IMR-90 (cell line): ENCODE data around the gene SCAMP1. TPM values are rescaled to one million over a fixed set of nuclear protein-coding genes. Genes with fewer than 3 reads are reported as not detected.

Experiments used
- ATAC-seq: fragments of 200-7000 bp; cut with Tn5 transposase; 2 replicates; pipeline ENCODE4 v1.9.1; 2020; ENCODE audit warnings: low read depth, mild to moderate bottlenecking, moderate library complexity
- BruUV-seq: library from RNA; stranded (reverse); fragments of 400-500 nt; replicated peaks from 2 replicates; lab custom pipeline; 2021; lab: Mats Ljungman, UMichigan
- CTCF ChIA-PET: fragments of 300-600 bp; formaldehyde crosslinking; extraction: SDS; loops from one replicate; lab custom pipeline; 2021; ENCODE audit warnings: antibody characterized with exemption; lab: Yijun Ruan, JAX
- POLR2A ChIA-PET: fragments of 300-600 bp; sonication (Branson Sonifier 250); formaldehyde crosslinking; loops from one replicate; lab custom pipeline; 2022; ENCODE audit warnings: antibody characterized with exemption; ENCODE audit not compliant: unreplicated experiment; lab: Charles Lee
- DNase-seq: peaks from one replicate; pipeline ENCODE4 v3.0.0; 2013
- H2AFZ ChIP-seq: replicated peaks from 2 replicates; pipeline ENCODE3; 2013; ENCODE audit warnings: low read length, mild to moderate bottlenecking; ENCODE audit not compliant: poor library complexity
- H2AK5ac ChIP-seq: 2 replicates; pipeline ENCODE4 v1.6.1; 2013; ENCODE audit warnings: low read depth, low read length, inconsistent platforms
- H2AK9ac ChIP-seq: replicated peaks from 2 replicates; pipeline ENCODE3; 2013; ENCODE audit warnings: mild to moderate bottlenecking, low read depth, low read length, moderate library complexity; ENCODE audit not compliant: poor library complexity
- H2BK120ac ChIP-seq: 2 replicates; pipeline ENCODE4 v1.6.1; 2013; ENCODE audit warnings: low read depth, low read length, inconsistent platforms
- H2BK15ac ChIP-seq: 3 replicates; pipeline ENCODE4 v1.6.1; 2013; ENCODE audit warnings: low read depth, low read length, inconsistent platforms
- H2BK20ac ChIP-seq: 2 replicates; pipeline ENCODE4 v1.6.1; 2013; ENCODE audit warnings: low read depth, mild to moderate bottlenecking, inconsistent platforms, low read length, moderate library complexity
- H2BK5ac ChIP-seq: 2 replicates; pipeline ENCODE4 v1.6.1; 2013; ENCODE audit warnings: mild to moderate bottlenecking, low read depth, low read length, inconsistent platforms; ENCODE audit not compliant: poor library complexity, severe bottlenecking
- H3K14ac ChIP-seq: replicated peaks from 2 replicates; pipeline ENCODE4 v1.6.1; 2013; ENCODE audit warnings: low read depth, low read length, inconsistent platforms
- H3K18ac ChIP-seq: 2 replicates; pipeline ENCODE4 v1.6.1; 2013; ENCODE audit warnings: low read depth, low read length, control low read depth
- H3K23ac ChIP-seq: 2 replicates; pipeline ENCODE4 v1.6.1; 2013; ENCODE audit warnings: low read depth, low read length, inconsistent platforms
- H3K27ac ChIP-seq: 2 replicates; pipeline ENCODE4 v1.5.1; 2013; ENCODE audit warnings: mild to moderate bottlenecking, control low read depth, low read length; ENCODE audit not compliant: insufficient read depth
- H3K27me3 ChIP-seq: 2 replicates; pipeline ENCODE4 v1.6.1; 2013; ENCODE audit warnings: low read length; ENCODE audit not compliant: control insufficient read depth, insufficient read depth
- H3K36me3 ChIP-seq: 2 replicates; pipeline ENCODE4 v1.6.1; 2013; ENCODE audit warnings: low read length, mixed read lengths; ENCODE audit not compliant: control insufficient read depth, insufficient read depth
- H3K4ac ChIP-seq: 2 replicates; pipeline ENCODE4 v1.6.1; 2013; ENCODE audit warnings: low read depth, low read length, inconsistent platforms
- H3K4me1 ChIP-seq: 2 replicates; pipeline ENCODE4 v1.6.1; 2013; ENCODE audit warnings: low read length, mixed read lengths; ENCODE audit not compliant: control insufficient read depth, insufficient read depth
- H3K4me2 ChIP-seq: 2 replicates; pipeline ENCODE4 v1.6.1; 2013; ENCODE audit warnings: low read depth, mild to moderate bottlenecking, control low read depth, low read length, moderate library complexity
- H3K4me3 ChIP-seq: 2 replicates; pipeline ENCODE4 v1.5.1; 2013; ENCODE audit warnings: low read depth, mild to moderate bottlenecking, control low read depth, low read length, moderate library complexity; ENCODE audit not compliant: insufficient read depth
- H3K56ac ChIP-seq: 2 replicates; pipeline ENCODE4 v1.6.1; 2013; ENCODE audit warnings: low read length, inconsistent platforms; ENCODE audit not compliant: insufficient read depth; ENCODE audit errors: extremely low read depth
- H3K79me1 ChIP-seq, 2 experiments: 2 replicates each; pipeline ENCODE4 v1.6.1; 2013; ENCODE audit warnings: low read length in 2 of 2, inconsistent platforms in 1 of 2, low read depth in 1 of 2
- H3K9ac ChIP-seq: 2 replicates; pipeline ENCODE4 v1.6.1; 2013; ENCODE audit warnings: low read depth, low read length, control low read depth
- H3K9me1 ChIP-seq: 2 replicates; pipeline ENCODE4 v1.6.1; 2013; ENCODE audit warnings: low read length, inconsistent platforms; ENCODE audit not compliant: insufficient read depth
- H3K9me3 ChIP-seq: 2 replicates; pipeline ENCODE4 v1.6.1; 2013; ENCODE audit warnings: low read length; ENCODE audit not compliant: control insufficient read depth, insufficient read depth
- H4K20me1 ChIP-seq: 2 replicates; pipeline ENCODE4 v1.6.1; 2013; ENCODE audit warnings: low read length, inconsistent platforms; ENCODE audit not compliant: insufficient read depth
- H4K5ac ChIP-seq: 2 replicates; pipeline ENCODE4 v1.6.1; 2013; ENCODE audit warnings: mild to moderate bottlenecking, low read depth, low read length, control low read depth
- H4K8ac ChIP-seq, 2 experiments: 2 replicates each; pipeline ENCODE4 v1.6.1; 2013; ENCODE audit warnings: low read depth in 2 of 2, low read length in 2 of 2, control low read depth in 1 of 2, inconsistent platforms in 1 of 2
- H4K91ac ChIP-seq: 2 replicates; pipeline ENCODE4 v1.6.1; 2013; ENCODE audit warnings: low read depth, low read length, inconsistent platforms; ENCODE audit not compliant: insufficient read depth
- CTCF ChIP-seq: conservative IDR thresholded peaks from 2 replicates; pipeline ENCODE4 v1.5.1; 2012; ENCODE audit warnings: mild to moderate bottlenecking, low read depth, low read length, improper control_type of control experiment
- WGBS, 2 experiments: methylation state at CpG; one replicate each; pipeline versions ENCODE4 v1.1.5 to v1.1.7; 2013; ENCODE audit warnings: missing lambda C conversion rate in 2 of 2; ENCODE audit not compliant: insufficient read length in 1 of 2; ENCODE audit errors: extremely low coverage in 2 of 2; 5-methylcytosine and 5-hydroxymethylcytosine counted together
- dilution Hi-C: fragments of 300-500 bp; cut with HindIII; formaldehyde crosslinking; loops from one replicate; pipeline ENCODE4 v1.14.3; 2018; ENCODE audit warnings: low sequenced_read_pairs; ENCODE audit not compliant: unreplicated experiment
- in situ Hi-C: fragments of 300-500 bp; cut with MboI; formaldehyde crosslinking; loops from 3 replicates; pipeline ENCODE4 v1.14.3; 2019; ENCODE audit warnings: low sequenced_read_pairs, inconsistent platforms, mixed read lengths
- intact Hi-C: fragments of 100-400 bp; cut with micrococcal nuclease; formaldehyde crosslinking; loops from 2 replicates; pipeline ENCODE4 v1.10.0; 2022
- polyA plus RNA-seq, 3 experiments: library from polyadenylated mRNA; depleted of rRNA; stranded (reverse); fragments of >200 nt; gene quantifications; 2 replicates each; pipeline ENCODE4 v1.2.3, GENCODE V29; 2012; ENCODE audit warnings: low replicate concordance in 1 of 3
- total RNA-seq: library from RNA; depleted of rRNA; stranded (reverse); fragments of >200 nt; gene quantifications from 2 replicates; pipeline ENCODE4 v1.2.3, GENCODE V29; 2012

Gene SCAMP1
- total and polyA plus RNA-seq, 2 of the 4 experiments (the other 2 are of a cell fraction): 13.5 to 114 TPM

DNA sequence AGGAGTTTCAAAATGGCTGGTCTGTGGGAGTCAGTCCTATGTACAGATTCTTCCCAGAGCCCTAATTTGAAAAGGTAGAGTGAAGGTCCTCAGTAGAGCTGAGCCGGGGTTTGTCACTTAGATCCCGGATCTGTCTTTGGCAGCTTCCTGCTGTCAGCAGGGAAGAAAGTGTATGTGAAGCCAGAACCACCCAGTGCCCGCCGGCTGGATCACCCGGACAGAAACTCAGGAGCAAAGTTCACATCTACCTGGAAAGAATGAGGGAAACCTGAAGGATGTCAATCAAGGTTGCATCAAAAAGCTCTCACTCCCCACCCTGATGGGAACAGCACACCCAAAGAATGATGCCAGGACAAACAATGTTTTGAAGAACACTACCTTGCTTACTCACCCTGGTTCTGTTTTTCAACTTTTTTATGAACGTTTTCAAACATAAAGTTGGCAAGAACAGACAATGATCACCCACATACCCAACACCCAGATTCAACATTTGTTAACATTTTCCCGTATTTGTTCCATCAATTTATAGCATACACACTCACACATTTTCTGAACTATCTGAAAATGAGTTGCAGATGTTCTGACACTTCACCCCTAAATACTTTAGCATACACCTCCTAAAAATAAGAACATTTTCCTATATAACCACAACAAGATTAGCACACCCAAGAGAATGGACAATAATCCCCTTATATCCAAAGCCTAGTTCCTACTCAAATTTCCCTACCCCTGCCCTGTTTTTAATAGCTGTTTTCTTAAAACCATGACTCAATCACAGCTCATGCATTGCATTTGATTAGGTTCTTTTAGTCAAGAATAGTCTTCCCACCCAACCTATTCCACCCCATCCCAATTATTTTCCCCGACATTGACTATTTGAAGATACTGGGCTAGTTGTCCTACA lies 154.3 kb downstream of the SCAMP1 start:
- no peaks in the 10 kb centered on the region for H3K9me3 ChIP-seq
- BruUV-seq: no TSS peak
- no peak overlapping the region for H3K9ac ChIP-seq
- dilution Hi-C loops: no loop called here
- no peak overlapping the region for H4K8ac ChIP-seq
- H3K18ac ChIP-seq: no peak overlapping the region
- in situ Hi-C loops: no loop called here
- WGBS, 2 experiments: 65% methylated on average over 3 of the region's 8 CpGs; no CpG with 5 or more reads in 1 of the 2 experiments
- no peaks in the 10 kb centered on the region for H3K27me3 ChIP-seq
- no peak overlapping the region for H2BK120ac ChIP-seq
- H3K9me1 ChIP-seq: peaks cover 18% of the 10 kb centered on the region
- no peak overlapping the region for H3K4me3 ChIP-seq
- no peak overlapping the region for H3K4ac ChIP-seq
- H2BK20ac ChIP-seq: no peak overlapping the region
- peak; percentile 49 for DNase-seq
- H4K5ac ChIP-seq: no peak overlapping the region
- H2AFZ ChIP-seq: no peak overlapping the region
- no peak overlapping the region for H3K56ac ChIP-seq
- no peak overlapping the region for H2BK15ac ChIP-seq
- peaks cover 4% of the 10 kb centered on the region; the same call in 1 of the 2 replicates for H3K36me3 ChIP-seq
- H3K79me1 ChIP-seq: peaks cover 21 to 41% of the 10 kb centered on the region in 2 experiments
- H2AK9ac ChIP-seq: no peak overlapping the region
- H3K27ac ChIP-seq: no peak overlapping the region
- no peak for ATAC-seq
- H3K14ac ChIP-seq: no peak overlapping the region
- intact Hi-C loops: no loop called here
- H4K20me1 ChIP-seq: peaks cover 12% of the 10 kb centered on the region; the same call in 1 of the 2 replicates
- peaks cover 27% of the 10 kb centered on the region for H3K4me1 ChIP-seq
- H4K91ac ChIP-seq: no peak overlapping the region
- no peak overlapping the region for H3K23ac ChIP-seq
- TF ChIP-seq CTCF: no peak
- H2AK5ac ChIP-seq: no peak overlapping the region
- CTCF ChIA-PET: no interaction called here
- H3K4me2 ChIP-seq: no peak overlapping the region
- POLR2A ChIA-PET: no interaction called here
- H2BK5ac ChIP-seq: no peak overlapping the region
